Measurements from ENCODE around the gene WFIKKN1. TPM values are rescaled to one million over a fixed set of nuclear protein-coding genes. Genes with fewer than 3 reads are reported as not detected.
A peak's percentile ranks its signal among the peaks of the same experiment; 100 is the strongest.

The WFIKKN1 gene
- total and polyA plus RNA-seq, 2 donors (not counting 1 experiment from before 2014, with no cell fraction given), result 0.64 to 0.84 TPM

GRCh38 chr16:675884-676564 lies 45.2 kb downstream of the WFIKKN1 start:
- POLR2A ChIA-PET, result interaction anchor here (0.6 kb wide), 1 partner anchor 82 kb away, joined by 4 read pairs; no protein-coding TSS in a partner anchor
- no peak overlapping the region for H3K9ac ChIP-seq (ENCODE audit: low read length)
- H3K27me3 Mint-ChIP-seq, result peaks cover 6% of the 10 kb centered on the region
- peaks cover 0 to 18% of the 10 kb centered on the region in 2 experiments for H3K36me3 ChIP-seq (replicated peaks in 1 of 2; ENCODE audit: control extremely low read depth in 1 of 2, control insufficient read depth in 1 of 2, extremely low read depth in 1 of 2, insufficient read depth in 2 of 2, low read length in 1 of 2)
- intact Hi-C loops (cut with micrococcal nuclease), result loop anchor here (5.0 kb wide), 1 partner anchor 1001 kb away; the partner anchor contains the start of gene JPT2
- H3K4me1 ChIP-seq (ENCODE audit: control insufficient read depth in 2 of 2, insufficient read depth in 2 of 2, low read length in 2 of 2), result peaks cover 13 to 36% of the 10 kb centered on the region in 2 donors
- TF ChIP-seq EZH2 (IDR thresholded peaks at IDR 0.05; ENCODE audit: borderline replicate concordance, insufficient read depth, low read depth, low read length, poor library complexity, severe bottlenecking), result no peak
- no peak for TF ChIP-seq CTCF (IDR thresholded peaks at IDR 0.05)
- ATAC-seq (ENCODE audit: low read depth) (no peak), DNase-seq (no peak)
- peaks cover 0 to 7% (median 0%) of the 10 kb centered on the region in 3 donors for H3K9me3 ChIP-seq (ENCODE audit: control extremely low read depth in 1 of 3, control insufficient read depth in 2 of 3, insufficient read depth in 1 of 3, low read length in 2 of 3)
- H3K4me3 ChIP-seq (ENCODE audit: control extremely low read depth in 1 of 5, extremely low read depth in 1 of 5, insufficient read depth in 1 of 5, low read depth in 2 of 5, low read length in 4 of 5), result no peak overlapping the region
- peaks cover 0 to 25% (median 11%) of the 10 kb centered on the region in 4 experiments for H3K27me3 ChIP-seq (replicated peaks in 1 of 4; ENCODE audit: control extremely low read depth in 1 of 4, control insufficient read depth in 3 of 4, insufficient read depth in 4 of 4, low read length in 3 of 4)
- H3K9me3 Mint-ChIP-seq (ENCODE audit: insufficient read depth), result no peaks in the 10 kb centered on the region
- WGBS (ENCODE audit: insufficient coverage), result 87% methylated on average over 15 of the region's 25 CpGs
- H2AFZ ChIP-seq (ENCODE audit: insufficient read depth, low read depth, low read length, poor library complexity, severe bottlenecking), result no peak overlapping the region
- CTCF ChIA-PET, result interaction anchor here (0.6 kb wide), 1 partner anchor 1148 kb away, joined by 3 read pairs; no protein-coding TSS in a partner anchor
- H3K79me2 ChIP-seq (ENCODE audit: control insufficient read depth, insufficient read depth, low read length), result peaks cover 4% of the 10 kb centered on the region
- peaks cover 26% of the 10 kb centered on the region for H3K4me1 Mint-ChIP-seq
- H3K4me3 Mint-ChIP-seq, result no peak overlapping the region
- no peak overlapping the region for H3K27ac Mint-ChIP-seq
- H3K4me2 ChIP-seq (replicated peaks; ENCODE audit: low read depth, low read length, poor library complexity, severe bottlenecking), result peak overlapping the region; percentile 63
- H3K27ac ChIP-seq (ENCODE audit: low read length in 2 of 2), result no peak overlapping the region
- H4K20me1 ChIP-seq (ENCODE audit: control insufficient read depth, insufficient read depth, low read length, poor library complexity, severe bottlenecking), result peaks cover 13% of the 10 kb centered on the region

GRCh38 chr16:676565-676902 lies 45.7 kb downstream of the WFIKKN1 start:
- POLR2A ChIA-PET, result no interaction called here
- peaks cover 9% of the 10 kb centered on the region for H3K79me2 ChIP-seq (ENCODE audit: control insufficient read depth, insufficient read depth, low read length)
- Mint-ChIP-seq H3K27ac (no peak overlapping the region), H3K4me3 (no peak overlapping the region), H3K27me3 (peaks cover 6% of the 10 kb centered on the region), H3K4me1 (peaks cover 31% of the 10 kb centered on the region), H3K9me3 (ENCODE audit: insufficient read depth) (no peaks in the 10 kb centered on the region)
- H3K9me3 ChIP-seq (ENCODE audit: control extremely low read depth in 1 of 3, control insufficient read depth in 2 of 3, insufficient read depth in 1 of 3, low read length in 2 of 3), result peaks cover 0 to 7% (median 0%) of the 10 kb centered on the region in 3 donors
- peaks cover 18 to 41% of the 10 kb centered on the region in 2 donors for H3K4me1 ChIP-seq (ENCODE audit: control insufficient read depth in 2 of 2, insufficient read depth in 2 of 2, low read length in 2 of 2)
- ATAC-seq (ENCODE audit: low read depth), result no peak
- H3K4me2 ChIP-seq (replicated peaks; ENCODE audit: low read depth, low read length, poor library complexity, severe bottlenecking), result no peak overlapping the region
- H2AFZ ChIP-seq (ENCODE audit: insufficient read depth, low read depth, low read length, poor library complexity, severe bottlenecking), result no peak overlapping the region
- peaks cover 0 to 15% of the 10 kb centered on the region in 2 experiments for H3K36me3 ChIP-seq (replicated peaks in 1 of 2; ENCODE audit: control extremely low read depth in 1 of 2, control insufficient read depth in 1 of 2, extremely low read depth in 1 of 2, insufficient read depth in 2 of 2, low read length in 1 of 2)
- WGBS (ENCODE audit: insufficient coverage), result 94% methylated on average over 21 of the region's 21 CpGs
- no peak overlapping the region for H3K27ac ChIP-seq (ENCODE audit: low read length in 2 of 2)
- peaks cover 13% of the 10 kb centered on the region for H4K20me1 ChIP-seq (ENCODE audit: control insufficient read depth, insufficient read depth, low read length, poor library complexity, severe bottlenecking)
- H3K27me3 ChIP-seq (replicated peaks in 1 of 4; ENCODE audit: control extremely low read depth in 1 of 4, control insufficient read depth in 3 of 4, insufficient read depth in 4 of 4, low read length in 3 of 4), result peaks cover 0 to 25% (median 11%) of the 10 kb centered on the region in 4 experiments
- CTCF ChIA-PET, result no interaction called here
- H3K4me3 ChIP-seq (ENCODE audit: control extremely low read depth in 1 of 5, extremely low read depth in 1 of 5, insufficient read depth in 1 of 5, low read depth in 2 of 5, low read length in 4 of 5), result no peak overlapping the region
- no peak overlapping the region for H3K9ac ChIP-seq (ENCODE audit: low read length)
- TF ChIP-seq CTCF (IDR thresholded peaks at IDR 0.05) (no peak), EZH2 (IDR thresholded peaks at IDR 0.05; ENCODE audit: borderline replicate concordance, insufficient read depth, low read depth, low read length, poor library complexity, severe bottlenecking) (no peak)
- intact Hi-C loops (cut with micrococcal nuclease), result loop anchor here (5.0 kb wide), 1 partner anchor 1001 kb away; the partner anchor contains the start of gene JPT2
- no peak for DNase-seq

Data from B cell (primary cell).